ENCODE results near the gene EBPL.
A peak's percentile ranks its signal among the peaks of the same experiment; 100 is the strongest.

Gene EBPL

GRCh38 chr13:49676581-49677298 lies 14.5 kb downstream of the EBPL start:
- DNase-seq (ENCODE audit: low spot score) = no peak

- no peak for DNase-seq (ENCODE audit: low spot score)
These were observed 20.5 kb downstream of the EBPL start for GRCh38 chr13:49670828-49671227.

GRCh38 chr13:49669735-49670309 lies 21.5 kb downstream of the EBPL start:
- peak; percentile 80 for DNase-seq (ENCODE audit: low spot score)

GRCh38 chr13:49667773-49668172 lies 23.5 kb downstream of the EBPL start:
- DNase-seq (ENCODE audit: low spot score) = peak; percentile 63

GRCh38 chr13:49664606-49665005 lies 26.7 kb downstream of the EBPL start:
- no peak for DNase-seq (ENCODE audit: low spot score)

- no peak for DNase-seq (ENCODE audit: low spot score)
These were observed 34.0 kb downstream of the EBPL start for GRCh38 chr13:49657241-49657641.

GRCh38 chr13:49655906-49656305 lies 35.4 kb downstream of the EBPL start:
- no peak for DNase-seq (ENCODE audit: low spot score)

GRCh38 chr13:49654011-49654410 lies 37.3 kb downstream of the EBPL start:
- no peak for DNase-seq (ENCODE audit: low spot score)

GRCh38 chr13:49653478-49653877 lies 37.8 kb downstream of the EBPL start:
- no peak for DNase-seq (ENCODE audit: low spot score)

GRCh38 chr13:49652355-49653305 lies 38.7 kb downstream of the EBPL start:
- peak; percentile 69 for DNase-seq (ENCODE audit: low spot score)

- no peak for DNase-seq (ENCODE audit: low spot score)
These were observed 39.5 kb downstream of the EBPL start for GRCh38 chr13:49651570-49652354.

- DNase-seq (ENCODE audit: low spot score) = no peak
These were observed 41.3 kb downstream of the EBPL start for GRCh38 chr13:49649963-49650312.

- peak; percentile 50 for DNase-seq (ENCODE audit: low spot score)
These were observed 41.9 kb downstream of the EBPL start for GRCh38 chr13:49649244-49649962.

- DNase-seq (ENCODE audit: low spot score) = no peak
These were observed 44.6 kb downstream of the EBPL start for GRCh38 chr13:49646688-49647087.

GRCh38 chr13:49645451-49645850 lies 45.8 kb downstream of the EBPL start:
- DNase-seq (ENCODE audit: low spot score) = no peak

- DNase-seq (ENCODE audit: low spot score) = no peak
These were observed 48.1 kb downstream of the EBPL start for GRCh38 chr13:49643035-49643646.

GRCh38 chr13:49641801-49642291 lies 49.4 kb downstream of the EBPL start:
- DNase-seq (ENCODE audit: low spot score) = peak; percentile 87

- DNase-seq (ENCODE audit: low spot score) = no peak
These were observed 52.6 kb downstream of the EBPL start for GRCh38 chr13:49638744-49639072.

- DNase-seq (ENCODE audit: low spot score) = no peak
These were observed 53.1 kb downstream of the EBPL start for GRCh38 chr13:49638030-49638743.

- no peak for DNase-seq (ENCODE audit: low spot score)
These were observed 54.6 kb downstream of the EBPL start for GRCh38 chr13:49636705-49637104.

All from AG20443 (cell line).